Sciatic nerve (tissue), 2 donors: ENCODE measurements around the gene COL8A2. TPM values are rescaled to one million over a fixed set of nuclear protein-coding genes. Genes with fewer than 3 reads are reported as not detected.
"Not testable (repeated sequence)": the region's sequence is repeated elsewhere in the genome, so short reads cannot be mapped to it uniquely, and the experiment has no call there.

Experiments used
- ATAC-seq: fragments of 200-7000 bp; cut with Tn5 transposase; one replicate; pipeline ENCODE4 v1.9.1; 2020; ENCODE audit warnings: mild to moderate bottlenecking, moderate library complexity
- DNase-seq: peaks from one replicate; pipeline ENCODE4 v3.0.0-alpha.2; 2020; ENCODE audit warnings: low spot score
- intact Hi-C: fragments of 100-400 bp; cut with DNase I; formaldehyde crosslinking; loops from one replicate; pipeline ENCODE4 v1.14.2; 2022
- total RNA-seq: library from RNA; stranded (reverse); fragmentation: NEBNext Ultra II Directional; extraction: Animal tissue kit (Norgen Biotek cat#: 25700); gene quantifications from one replicate; pipeline ENCODE4 v1.2.1, GENCODE V29; 2021
- donor health status: DM: no; HTN: no; CAD: no.
- donor health status: DM: no; HTN: no; CAD: no.

The COL8A2 gene
- total RNA-seq, 1 donor from 2014 or later = 47.3 TPM

DNA sequence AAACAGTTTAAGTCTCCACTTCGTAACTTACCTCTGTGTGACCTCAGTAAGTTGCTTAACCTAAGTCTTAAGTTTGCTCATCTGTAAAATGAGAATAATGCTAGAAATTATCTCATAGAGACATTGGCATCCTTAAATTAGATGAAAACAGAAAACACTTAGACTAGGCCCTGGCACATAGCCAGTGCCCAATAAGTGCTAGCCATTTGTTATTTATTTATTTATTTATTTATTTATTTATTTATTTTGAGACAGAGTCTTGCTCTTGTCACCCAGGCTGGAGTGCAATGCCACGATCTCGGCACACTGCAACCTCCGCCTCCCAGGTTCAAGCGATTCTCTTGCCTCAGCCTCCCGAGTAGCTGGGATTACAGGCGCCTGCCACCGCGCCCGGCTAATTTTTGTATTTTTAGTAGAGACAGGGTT, 33.8 kb upstream of the COL8A2 start:
- intact Hi-C loops, DNase-seq, ATAC-seq: not testable (repeated sequence)

DNA sequence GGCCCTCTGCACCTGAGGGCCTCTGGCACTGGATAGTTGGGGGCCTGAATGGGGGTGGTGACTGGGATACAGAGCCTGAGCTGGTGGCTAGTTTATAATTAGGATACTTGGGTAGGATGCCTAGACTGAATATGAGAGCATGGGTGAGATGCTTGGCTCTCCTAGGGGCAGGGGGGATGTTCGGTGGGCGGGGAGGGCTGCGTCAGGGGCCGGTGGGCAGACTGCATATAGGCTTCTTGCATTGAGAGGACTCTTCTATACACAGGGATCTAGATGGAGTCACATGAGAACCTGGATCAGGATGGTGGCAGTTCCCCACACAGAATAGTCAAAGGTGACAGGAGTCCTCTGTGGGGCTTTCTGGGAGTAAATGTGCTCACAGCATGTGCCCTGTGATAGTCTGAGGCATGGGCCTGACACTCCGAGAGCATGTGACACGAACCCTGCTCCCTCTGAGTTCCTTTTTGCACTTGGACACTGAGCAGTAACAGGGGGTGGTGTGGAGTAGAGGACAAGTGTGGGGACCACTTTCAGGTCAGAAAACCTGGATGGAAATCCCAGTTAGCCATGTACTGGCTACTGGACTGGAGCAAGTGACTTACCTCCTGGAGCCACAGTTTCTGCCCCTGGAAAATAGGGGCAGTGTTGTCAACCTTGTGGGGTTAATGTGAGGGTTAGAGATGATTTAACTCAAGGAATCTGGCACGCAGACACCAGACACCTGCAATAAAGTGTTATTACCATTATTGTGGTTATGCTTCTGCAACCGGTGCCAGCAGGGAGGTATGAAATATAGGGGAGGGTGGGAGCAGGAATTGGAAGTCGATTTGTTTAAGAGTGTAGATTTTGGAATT, 33.2 kb upstream of the COL8A2 start:
- ATAC-seq (no peak), DNase-seq (no peak)
- intact Hi-C loops = no loop called here

DNA sequence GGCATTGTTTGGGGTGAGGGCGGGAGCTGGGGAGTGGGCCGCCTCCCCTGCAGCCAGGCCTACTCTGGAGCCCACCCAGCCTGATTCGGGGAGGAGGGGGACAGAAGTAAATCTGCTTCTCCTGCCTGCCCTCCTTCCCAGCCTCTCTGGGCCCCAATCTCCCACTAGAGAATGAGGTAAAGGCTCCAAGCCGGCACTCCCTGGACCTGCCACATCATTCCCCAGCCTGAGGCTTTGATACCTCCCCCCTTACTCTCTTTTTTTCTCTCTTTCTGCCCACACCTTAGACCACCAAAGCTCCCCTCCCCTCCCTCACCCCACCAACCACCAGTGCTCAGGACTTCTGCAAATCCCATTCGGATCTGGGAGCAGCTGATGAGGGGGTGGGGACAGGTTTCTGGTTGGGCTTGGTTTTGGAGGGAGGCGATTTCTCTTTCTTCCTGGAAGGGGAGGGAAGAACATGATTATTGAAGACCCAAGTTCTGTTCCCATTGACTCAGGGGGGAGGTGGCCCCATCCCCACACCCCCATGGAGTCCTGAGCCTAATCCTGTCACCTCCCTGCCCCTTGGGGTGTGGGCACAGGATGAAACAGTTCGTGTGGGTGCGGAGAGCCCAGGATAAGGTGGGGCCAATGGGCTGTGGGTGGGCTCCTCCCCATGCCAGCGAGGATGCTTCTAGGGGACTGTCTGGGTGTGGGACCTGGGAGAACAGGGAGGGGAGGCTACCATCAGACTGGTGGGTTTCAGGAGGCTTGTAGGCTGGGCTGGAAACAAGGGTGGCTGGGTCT, 32.3 kb upstream of the COL8A2 start:
- intact Hi-C loops = no loop called here
- ATAC-seq = peak; percentile 2

DNA sequence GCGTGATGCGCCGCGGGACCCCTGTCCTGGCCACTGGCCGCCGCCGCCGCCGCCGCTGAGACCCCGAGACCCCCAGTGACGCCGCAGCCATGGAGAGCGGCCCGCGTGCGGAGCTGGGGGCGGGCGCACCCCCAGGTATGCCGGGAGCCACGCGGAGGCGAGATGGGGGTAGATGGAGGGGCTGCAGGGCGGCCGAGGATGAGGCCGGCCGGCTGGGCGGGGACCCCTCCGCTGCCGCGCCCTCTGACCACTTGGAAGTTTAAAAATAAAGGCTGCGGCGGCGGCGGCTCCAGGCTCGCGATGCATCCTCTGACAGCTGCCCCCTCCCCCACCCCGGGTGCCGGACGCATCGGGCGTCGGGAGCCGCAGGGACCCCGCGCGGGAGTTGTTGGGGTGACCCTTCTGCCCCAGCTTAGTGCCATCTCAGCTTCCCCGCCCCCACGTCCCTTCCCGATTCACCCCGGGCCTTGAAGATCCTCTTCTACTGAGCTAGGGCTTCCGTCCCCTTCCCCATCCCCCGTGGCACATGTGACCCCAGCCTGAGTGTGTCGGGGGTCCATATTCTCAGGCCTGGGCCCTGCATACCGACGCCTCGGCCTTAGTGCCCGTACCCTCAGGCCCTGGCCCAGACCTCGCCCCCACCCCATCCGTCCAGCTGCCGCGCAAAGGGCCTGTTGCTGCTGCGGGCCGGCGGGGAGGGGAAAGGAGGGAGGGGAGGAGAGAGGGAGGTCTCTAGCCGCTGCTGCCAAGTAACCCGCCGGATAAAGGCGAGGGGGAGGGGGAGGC, 31.5 kb upstream of the COL8A2 start:
- ATAC-seq = peak; percentile 44
- intact Hi-C loops = no loop called here
- peak; percentile 85 for DNase-seq

More for the DNA sequence above, 32.3 kb upstream of the COL8A2 start:
- DNase-seq = no peak

DNA sequence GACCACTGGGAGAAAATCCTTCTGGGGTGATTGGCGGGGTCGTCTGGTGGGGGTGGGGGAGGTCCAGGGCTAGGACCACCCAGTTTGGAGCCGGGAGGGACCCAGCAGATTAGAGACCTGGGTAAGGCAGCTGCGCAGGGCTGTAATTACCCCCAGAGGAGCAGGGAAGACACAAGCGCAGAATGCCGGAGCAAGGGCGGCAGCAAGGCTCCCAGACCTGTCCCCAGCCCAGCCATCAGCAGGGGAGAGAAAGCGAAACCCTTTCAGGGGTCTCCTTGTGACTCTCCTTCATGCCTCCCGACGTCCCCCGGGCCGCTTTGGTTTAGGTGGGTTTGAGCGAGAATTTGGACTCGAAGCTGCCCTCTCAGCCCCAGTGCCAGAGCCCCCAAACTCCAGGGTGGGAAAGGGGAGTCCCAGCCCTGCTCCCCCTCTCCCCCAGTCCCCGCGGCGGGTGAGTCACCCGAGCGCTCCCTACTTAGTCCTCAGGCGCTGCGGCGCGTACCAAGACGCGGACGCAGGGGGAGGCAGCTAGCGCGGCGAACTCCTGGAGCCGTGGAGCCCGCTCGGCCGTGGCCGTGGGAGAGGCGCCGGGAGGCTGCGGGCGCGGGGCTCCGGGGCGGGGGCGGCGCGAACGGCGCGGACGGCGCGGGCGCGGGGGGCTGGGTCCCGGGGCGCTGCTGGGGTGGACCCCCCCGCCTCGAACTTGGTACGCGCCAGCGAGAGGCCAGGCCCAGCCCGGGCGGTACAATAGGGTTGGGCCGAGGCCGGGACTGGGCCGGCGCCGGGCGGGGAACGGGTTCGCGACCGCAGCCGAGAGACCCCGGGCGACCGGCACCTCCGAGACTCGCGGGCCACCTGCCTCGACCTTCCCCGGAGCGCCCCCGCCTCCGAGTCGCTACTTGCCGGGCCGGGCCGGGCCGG, 30.6 kb upstream of the COL8A2 start, which contains the start of gene MAP7D1:
TSS of gene MAP7D1 (plus strand) at position 753 of the 921 bp plus-strand sequence. CDS start 258 bp downstream, outside the sequence.
- DNase-seq (peak; percentile 93), ATAC-seq (peak; percentile 78)
- intact Hi-C loops = no loop called here

DNA sequence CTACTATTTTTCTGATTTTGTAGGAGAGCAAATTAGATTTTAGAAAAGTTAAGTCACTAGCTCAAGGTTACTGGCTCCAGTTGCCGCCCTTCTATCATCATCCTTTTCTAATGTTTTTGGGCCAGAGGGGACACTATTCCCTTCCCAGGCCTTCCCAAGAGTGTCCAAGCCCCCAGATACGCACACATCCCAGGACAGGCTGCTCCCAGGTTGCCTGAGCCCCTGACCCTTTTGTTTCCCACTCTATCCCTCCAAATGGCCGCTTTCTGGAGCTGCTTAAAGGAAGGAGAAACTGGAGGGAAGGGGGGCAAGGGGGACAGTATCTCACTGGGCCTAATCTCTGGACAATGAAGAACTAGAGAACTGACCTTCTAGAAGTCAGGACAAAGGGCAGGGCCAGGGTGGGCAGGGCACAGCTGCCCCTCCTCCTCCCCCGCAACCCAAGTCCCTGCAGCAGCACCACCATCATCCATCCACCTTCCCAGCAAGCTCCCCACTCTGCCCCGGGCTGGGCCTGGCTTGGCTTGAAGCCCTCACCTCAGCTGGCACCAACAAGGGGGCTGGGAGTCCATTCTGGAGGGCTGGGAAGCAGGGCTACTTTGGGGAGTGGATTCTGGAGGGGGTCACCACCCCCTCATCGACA, 29.9 kb upstream of the COL8A2 start:
- ATAC-seq = no peak
- intact Hi-C loops = no loop called here
- no peak for DNase-seq

DNA sequence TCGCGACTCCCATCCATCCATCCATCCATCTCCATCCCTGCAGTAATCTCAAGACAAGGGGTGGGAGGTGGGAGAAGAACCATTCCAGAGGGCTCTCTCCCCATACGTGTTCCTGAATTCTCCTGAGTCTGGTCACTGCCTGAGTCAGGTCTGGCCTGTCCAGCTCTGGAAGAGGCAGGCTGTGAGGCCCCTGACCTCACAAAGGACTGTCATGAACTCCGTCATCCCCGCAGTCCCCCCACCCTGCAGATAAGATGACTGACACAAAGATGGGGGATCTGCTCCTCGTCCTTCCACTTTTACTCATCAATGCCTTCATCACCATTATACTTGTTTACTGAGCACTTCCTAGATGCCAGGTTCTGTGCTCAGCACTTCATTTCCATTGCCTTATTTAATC, 29.3 kb upstream of the COL8A2 start:
- intact Hi-C loops = no loop called here
- DNase-seq (no peak), ATAC-seq (no peak)

DNA sequence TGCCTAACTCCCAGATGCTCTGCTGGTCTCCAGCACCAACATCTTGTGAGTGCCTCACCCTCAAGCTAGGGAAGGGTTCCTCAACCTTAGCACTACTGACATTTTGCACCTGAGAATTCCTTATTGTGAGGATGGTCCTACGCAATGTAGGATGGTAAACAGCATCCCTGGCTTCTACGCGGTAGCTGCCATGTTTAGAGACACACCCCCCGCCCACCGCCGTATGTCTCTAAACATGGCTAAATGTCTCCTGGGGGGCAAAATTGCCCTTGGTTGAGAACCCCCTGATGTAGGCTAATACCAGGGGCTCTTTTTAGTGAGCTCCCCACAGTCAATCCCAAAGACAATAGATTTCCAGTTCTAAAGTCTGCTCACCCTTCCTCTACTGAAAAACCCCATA, 28.5 kb upstream of the COL8A2 start:
- ATAC-seq (no peak), DNase-seq (no peak)
- intact Hi-C loops = no loop called here

DNA sequence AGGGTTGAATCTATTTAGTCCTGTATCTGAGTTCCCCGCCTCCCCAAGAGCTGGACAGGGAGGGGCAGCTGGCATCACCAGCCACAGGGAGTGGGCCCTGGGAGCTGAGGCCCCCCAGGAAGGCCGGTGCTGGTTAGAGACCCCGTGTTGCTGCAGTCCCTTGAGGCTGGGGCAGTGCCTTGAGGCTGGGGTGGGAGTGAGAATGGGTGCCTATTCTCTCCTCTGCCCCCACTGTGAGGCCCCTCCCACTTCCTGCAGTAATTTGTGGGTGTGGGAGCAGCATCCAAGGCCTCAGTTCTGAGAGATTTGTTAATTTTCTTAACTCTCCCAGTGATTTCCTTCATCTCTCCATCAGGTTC, 26.8 kb upstream of the COL8A2 start:
- intact Hi-C loops = no loop called here
- DNase-seq (no peak), ATAC-seq (no peak)

DNA sequence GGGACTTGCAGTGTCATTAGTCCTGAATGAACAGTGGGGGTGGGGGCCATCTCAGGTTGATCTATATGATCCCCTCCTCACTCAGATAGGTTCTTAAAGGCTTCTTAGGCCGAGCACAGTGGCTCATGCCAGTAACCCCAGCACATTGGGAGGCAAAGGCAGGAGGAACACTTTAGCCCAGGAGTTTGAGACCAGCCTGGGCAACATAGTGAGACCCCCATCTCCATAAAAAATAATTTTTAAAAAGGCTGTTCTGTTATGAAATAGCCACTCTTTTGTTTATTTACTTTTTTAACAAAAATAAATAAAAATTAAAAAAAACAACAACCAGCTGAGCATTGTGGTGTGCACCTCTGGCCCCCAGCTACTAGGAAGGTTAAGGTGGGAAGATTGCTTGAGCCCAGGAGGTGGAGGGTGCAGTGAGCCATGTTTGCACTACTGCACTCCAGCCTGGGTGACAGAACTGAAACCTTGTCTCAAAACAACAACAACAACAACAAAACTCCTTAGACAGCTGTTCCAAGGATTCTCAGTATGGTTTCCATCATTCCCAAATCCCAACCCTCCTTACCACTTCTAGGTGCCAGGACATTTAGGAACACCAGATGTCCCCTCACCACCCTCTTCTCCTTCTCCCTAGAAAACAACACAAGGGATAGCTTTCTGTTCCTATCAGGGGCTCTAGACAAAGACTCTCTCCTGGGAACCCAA, 26.3 kb upstream of the COL8A2 start:
- intact Hi-C loops = no loop called here
- DNase-seq (no peak), ATAC-seq (no peak)

DNA sequence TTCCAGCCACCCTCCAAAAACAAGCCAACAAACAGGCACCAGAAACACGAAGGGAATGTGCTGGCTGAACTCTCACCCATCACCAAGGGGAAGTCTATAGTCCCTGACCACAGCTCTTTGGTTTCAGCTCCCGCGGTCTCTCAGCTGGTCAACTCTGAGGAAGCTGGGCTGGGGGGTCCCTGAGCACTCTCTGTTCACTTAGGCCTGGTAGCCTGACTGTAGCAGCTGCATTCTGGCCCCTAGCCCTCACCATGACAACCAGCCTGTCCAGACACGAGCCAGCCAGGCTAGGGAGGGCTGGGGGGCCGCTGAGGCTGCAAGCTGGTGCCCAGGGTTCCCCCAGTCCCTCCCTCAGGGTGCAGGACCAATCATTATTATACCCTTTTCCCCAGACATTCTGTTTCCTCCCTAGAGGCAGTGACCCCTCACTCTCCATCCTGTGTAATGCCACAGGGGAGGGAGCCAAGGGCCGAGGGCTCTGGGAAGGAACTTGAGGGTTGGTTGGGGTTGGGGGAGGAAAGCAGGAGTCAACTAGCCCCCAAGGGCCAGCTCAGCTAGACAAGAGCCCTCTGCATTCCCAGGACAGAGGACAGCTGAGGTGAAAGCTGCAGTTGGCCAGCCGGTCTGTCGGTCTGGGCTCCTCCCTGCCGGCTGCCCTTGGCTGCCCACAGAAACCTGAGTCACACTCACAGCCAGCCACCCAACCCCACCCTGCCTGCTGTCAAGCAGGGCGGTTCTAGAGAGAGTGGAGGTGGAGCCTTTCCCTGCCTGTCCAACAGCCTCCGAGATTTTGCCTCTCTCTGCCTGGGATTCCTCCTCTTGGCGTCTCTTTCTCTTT, 25.5 kb upstream of the COL8A2 start:
- intact Hi-C loops = no loop called here
- peak; percentile 81 for ATAC-seq
- peak; percentile 89 for DNase-seq

DNA sequence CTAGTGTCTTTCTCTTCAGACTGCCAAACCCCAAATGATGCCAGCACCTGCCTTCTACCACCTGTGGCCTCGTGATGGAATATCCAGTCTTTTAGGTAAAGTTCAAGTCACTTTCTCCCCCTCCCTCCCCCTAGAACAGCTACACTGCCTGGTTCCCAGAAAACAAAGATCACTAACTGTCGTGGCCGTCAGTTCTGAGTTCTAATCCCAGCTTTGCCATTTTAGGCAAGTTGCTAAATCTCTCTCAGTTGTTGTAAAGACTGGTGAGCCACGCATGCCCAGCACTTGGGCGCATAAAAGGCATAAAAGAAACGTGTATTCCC, 24.9 kb upstream of the COL8A2 start:
- intact Hi-C loops = loop anchor here (5.0 kb wide), 1 partner anchor 137 kb away; no protein-coding TSS in a partner anchor
- ATAC-seq = no peak

DNA sequence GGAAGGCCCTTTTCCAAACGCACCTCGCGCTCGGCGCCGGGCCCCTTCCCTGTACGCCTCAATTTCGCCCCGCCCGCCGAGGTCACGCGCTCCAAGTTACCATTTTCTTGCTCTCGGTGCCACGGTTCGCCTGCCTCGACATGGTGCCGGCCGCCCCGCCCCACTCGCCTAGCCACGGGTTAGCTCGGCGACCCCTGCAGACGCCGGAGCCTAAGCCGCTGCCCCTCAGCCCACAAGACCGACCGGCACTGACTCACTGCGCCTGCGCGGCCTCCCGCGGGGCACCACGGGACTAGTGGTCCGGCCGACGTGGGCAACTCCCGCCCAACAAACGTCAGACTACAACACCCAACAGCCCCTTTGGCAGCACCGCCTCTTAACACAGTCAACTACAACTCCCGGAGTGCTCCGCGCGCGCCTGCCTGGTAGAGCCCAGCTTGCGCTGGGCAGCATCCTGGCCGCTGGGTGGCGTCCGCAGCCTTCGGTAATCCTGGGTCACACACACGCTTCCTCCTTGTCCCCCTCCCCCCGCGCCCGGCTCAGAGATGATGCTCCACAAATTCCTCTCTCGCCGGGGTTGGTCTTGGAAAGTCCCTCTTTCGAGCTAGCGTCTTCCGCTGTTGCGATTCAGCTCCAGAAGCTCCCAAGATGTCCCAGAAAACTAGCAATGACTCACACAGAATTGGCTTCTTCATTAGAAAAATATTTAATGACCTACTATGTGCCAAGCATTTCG, 24.4 kb upstream of the COL8A2 start, which contains the start of gene TRAPPC3:
TSS of gene TRAPPC3 (minus strand) at position 250 of the 736 bp plus-strand sequence. CDS start at position 142, 108 bp downstream.
- DNase-seq (peak; percentile 100), ATAC-seq (peak; percentile 95)
- intact Hi-C loops = loop anchor here (5.0 kb wide), 1 partner anchor 138 kb away; no protein-coding TSS in a partner anchor

More for the DNA sequence above, 24.9 kb upstream of the COL8A2 start:
- DNase-seq = no peak

DNA sequence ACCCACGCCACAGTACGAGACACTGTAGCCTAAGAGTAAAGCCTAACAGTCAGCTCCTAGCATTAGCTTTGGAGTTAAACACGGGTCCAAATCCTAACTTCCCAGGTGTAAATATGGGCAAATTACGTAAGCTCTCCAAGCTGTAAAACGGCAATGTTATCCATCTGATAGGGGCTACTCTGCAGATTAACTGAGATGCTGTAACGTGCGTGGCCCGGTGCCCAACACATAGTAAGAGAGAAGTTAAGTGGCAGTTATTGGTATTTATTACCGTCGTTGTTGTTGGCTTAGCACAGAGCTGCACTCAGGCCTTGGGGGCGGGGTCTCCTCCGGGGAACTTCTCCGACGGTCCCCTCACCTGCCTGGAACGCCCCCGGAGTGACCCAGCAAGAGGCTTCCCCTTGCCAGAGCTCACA, 23.8 kb upstream of the COL8A2 start:
- no peak for DNase-seq
- ATAC-seq = no peak
- intact Hi-C loops = loop anchor here (5.0 kb wide), 1 partner anchor 138 kb away; no protein-coding TSS in a partner anchor

DNA sequence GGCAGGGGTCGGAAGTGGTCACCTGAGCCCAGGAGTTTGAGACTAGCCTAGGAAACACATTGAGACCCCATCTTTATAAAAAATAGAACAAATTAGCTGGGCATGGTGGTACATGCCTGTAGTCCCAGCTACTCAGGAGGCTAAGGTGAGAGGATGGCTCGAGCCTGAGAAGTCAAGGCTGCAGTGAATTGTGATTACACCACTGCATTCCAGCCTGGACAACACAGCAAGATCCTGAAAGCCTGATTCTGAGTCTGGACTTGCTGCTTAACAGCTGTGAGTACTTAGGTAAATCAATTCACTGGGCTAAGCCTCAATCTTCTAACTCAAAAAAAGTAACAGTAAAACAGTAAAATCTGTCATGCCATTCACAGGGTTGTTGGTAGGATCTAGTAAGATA, 19.4 kb upstream of the COL8A2 start:
- no peak for DNase-seq
- no peak for ATAC-seq
- intact Hi-C loops = no loop called here
